NCI-H2196 (cell line): Measurements from ENCODE around the gene ZRANB2.

Experiments
- DNase-seq: peaks from one replicate; lab custom pipeline; 2025; ENCODE audit not compliant: unreplicated experiment; lab: John Stamatoyannopoulos, UW

ZRANB2 gene

DNA sequence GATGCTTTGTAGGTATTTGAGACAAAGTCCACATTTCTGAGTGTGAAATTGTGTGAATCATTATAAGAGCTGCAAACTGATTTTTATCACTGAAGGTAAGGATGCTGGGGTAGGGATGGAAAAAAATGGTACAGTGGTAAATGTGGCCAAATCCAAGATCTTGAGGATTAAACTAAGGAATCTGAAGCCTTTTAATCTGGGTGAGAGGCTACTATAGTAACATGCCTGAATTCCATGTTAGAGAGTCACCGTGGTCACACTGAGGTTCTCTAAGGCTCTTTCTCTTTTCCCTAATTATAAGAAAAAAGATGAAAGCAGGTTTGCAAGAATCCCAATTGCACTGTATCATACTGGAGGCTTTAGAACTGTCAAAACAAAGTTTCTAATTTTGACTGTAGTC lies 50.8 kb downstream of the ZRANB2 start:
- DNase-seq = no peak

GRCh38 chr1:71028981-71029380 lies 51.9 kb downstream of the ZRANB2 start:
- no peak for DNase-seq

- DNase-seq = no peak
These were observed 52.8 kb downstream of the ZRANB2 start for GRCh38 chr1:71027991-71028390.

DNA sequence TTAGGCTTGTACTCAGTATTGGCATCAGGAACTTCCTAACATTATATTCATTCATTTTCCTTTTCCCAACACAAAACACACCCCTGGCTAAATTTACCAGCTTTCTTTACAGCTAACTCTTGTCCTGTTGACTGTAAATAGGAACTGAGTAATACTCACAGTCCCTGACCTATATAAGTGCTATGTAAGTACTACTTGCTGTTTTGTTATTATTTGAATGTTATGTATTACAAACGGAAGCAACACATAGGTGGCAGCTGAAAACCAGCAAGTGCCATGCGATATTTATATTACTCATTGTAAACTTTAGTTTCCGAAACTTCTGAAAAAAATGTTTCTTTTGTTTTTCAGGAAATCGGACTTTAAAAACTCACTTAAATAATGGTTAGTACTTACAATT lies 54.7 kb downstream of the ZRANB2 start:
- no peak for DNase-seq

DNA sequence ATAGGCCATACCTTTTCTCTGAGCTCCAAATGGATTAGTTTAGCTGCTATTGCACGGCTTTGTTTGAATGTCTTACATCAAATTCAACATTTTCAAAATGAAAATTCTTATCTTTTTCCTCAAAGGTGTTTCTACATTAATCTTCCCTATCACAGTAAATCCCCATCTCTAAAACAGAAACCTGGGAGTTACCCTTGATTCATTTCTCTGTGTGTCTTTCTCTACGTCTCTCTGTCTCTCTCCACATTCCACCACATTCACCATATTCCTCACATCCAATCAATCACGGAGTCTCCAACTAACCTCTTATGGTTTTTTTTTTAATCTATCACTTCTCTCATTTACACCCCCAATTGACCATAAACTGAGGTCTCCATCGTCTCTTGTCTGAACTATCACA lies 57.3 kb downstream of the ZRANB2 start:
- DNase-seq = no peak

DNA sequence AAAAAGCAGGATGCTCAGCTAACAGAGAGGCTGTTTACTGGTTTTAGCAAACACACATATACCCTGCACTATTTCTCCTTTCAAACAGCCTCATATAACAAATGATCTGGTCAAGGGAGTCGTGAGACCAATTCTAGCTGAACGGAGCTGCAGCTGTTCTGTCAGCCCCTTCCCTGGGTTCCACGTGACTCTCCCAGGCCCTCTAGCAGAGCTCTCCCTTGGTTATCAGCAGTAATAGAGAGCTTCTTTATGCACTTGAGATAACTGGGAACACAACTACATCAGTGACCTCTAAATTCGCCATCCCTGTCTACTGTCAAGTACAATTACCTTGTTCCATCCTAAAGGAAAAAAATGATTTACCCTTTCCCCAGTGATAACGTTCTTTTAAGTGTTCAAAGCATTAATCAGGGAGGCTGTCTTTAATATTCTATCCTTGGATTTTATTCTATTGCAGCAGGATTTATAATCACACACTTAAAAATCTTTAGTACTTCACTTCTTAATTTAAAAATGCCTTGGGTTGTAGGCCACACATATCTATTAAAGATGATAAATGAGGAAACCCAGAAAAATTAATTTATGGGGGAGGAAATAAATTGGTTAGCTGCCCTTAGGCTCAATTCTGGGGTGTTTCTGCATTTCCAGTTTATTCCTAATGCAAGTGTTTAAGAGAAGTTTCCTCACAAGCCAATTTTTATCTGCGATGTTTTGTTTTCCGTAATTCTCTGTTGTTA lies 61.4 kb downstream of the ZRANB2 start:
- no peak for DNase-seq

- no peak for DNase-seq
These were observed 62.0 kb downstream of the ZRANB2 start for GRCh38 chr1:71018791-71019190.

- no peak for DNase-seq
These were observed 65.1 kb downstream of the ZRANB2 start for GRCh38 chr1:71015745-71016144.

DNA sequence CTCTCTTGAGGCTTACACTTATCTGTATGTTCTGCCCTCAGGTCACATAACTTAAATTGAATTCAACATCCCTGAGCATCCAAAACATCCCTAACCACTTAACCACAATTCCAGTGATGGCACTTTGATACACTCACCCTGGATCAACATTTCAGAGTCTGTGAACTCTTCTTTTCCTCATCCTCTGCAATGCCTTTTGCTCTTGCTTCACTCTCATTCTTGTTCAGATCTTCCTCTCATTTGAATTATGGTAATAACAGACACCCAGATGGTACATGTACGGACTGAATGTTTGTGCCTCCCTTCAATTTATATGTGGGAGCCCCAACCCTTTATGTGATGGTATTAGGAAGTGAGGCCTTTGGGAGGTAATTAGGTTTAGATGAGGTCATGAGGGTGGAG lies 66.7 kb downstream of the ZRANB2 start:
- DNase-seq = no peak
